ENCODE data around the gene BBS9. TPM values are rescaled to one million over a fixed set of nuclear protein-coding genes. Genes with fewer than 3 reads are reported as not detected.

Gene BBS9
- total and polyA plus RNA-seq, 8 donors: 2.6 to 10.8 (median 6.0) TPM

DNA sequence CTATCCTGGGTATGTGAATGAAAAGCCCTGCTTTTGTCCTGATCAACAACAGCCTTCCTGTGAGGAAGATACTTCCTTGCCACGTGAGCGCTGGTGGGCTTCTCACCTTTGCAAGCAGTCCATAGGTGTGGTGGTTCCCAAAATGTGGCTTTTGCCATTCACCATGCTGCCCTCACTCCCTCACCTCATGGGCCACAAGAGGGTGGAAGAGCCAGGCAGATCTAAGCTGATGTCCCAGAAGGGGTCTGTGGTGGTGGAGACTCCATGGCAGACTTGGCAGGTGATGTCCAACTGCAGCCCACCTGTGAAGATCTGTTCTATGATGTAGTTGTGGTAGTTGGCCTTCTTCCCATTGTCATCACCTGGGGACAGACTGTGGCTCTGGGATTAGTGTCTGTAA lies 147.4 kb downstream of the BBS9 start:
- TF ChIP-seq, protein P1, sequence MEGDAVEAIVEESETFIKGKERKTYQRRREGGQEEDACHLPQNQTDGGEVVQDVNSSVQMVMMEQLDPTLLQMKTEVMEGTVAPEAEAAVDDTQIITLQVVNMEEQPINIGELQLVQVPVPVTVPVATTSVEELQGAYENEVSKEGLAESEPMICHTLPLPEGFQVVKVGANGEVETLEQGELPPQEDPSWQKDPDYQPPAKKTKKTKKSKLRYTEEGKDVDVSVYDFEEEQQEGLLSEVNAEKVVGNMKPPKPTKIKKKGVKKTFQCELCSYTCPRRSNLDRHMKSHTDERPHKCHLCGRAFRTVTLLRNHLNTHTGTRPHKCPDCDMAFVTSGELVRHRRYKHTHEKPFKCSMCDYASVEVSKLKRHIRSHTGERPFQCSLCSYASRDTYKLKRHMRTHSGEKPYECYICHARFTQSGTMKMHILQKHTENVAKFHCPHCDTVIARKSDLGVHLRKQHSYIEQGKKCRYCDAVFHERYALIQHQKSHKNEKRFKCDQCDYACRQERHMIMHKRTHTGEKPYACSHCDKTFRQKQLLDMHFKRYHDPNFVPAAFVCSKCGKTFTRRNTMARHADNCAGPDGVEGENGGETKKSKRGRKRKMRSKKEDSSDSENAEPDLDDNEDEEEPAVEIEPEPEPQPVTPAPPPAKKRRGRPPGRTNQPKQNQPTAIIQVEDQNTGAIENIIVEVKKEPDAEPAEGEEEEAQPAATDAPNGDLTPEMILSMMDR (IDR thresholded peaks at IDR 0.05): no peak
- no peaks in the 10 kb centered on the region for H3K4me1 ChIP-seq
- intact Hi-C loops (cut with DNase I): no loop called here
- no peaks in the 10 kb centered on the region for H3K27me3 ChIP-seq
- H3K36me3 ChIP-seq: peaks cover 0 to 4% (median 0%) of the 10 kb centered on the region in 3 donors
- ATAC-seq: no peak
- no peak overlapping the region for H3K4me3 ChIP-seq
- FAIRE-seq: no peak
- 94 to 96% methylated on average over 2 of the region's 2 CpGs for WGBS, 2 donors
- no peak for DNase-seq
- no peak overlapping the region for H3K27ac ChIP-seq
- no peaks in the 10 kb centered on the region for H3K9me3 ChIP-seq

DNA sequence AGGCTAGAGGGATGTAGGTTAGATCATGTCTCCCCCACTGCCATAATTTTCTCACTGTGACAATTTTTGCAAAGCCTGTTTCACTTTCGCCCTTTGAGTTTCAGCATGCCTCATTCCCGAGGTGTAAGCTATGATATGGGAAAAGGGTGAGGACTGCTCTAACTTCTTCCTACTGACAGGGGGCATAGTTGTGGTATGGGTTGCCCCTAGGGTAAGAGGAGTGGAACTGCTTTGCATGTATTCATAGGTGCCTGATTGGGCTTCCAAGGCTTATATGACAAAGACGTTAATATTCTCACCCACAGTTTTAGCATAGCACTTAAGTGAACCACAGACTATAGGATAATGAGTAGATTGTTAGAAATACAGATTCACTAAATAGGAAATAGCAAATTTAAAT lies 148.7 kb downstream of the BBS9 start:
- no peak for FAIRE-seq
- Histone ChIP-seq H3K27ac (no peak overlapping the region), H3K4me3 (no peak overlapping the region), H3K36me3 (peaks cover 0 to 4% (median 0%) of the 10 kb centered on the region in 3 donors), H3K4me1 (no peaks in the 10 kb centered on the region), H3K9me3 (no peaks in the 10 kb centered on the region), H3K27me3 (no peaks in the 10 kb centered on the region)
- WGBS, 2 donors: 88 to 92% methylated on average over 3 of the region's 3 CpGs
- DNase-seq: no peak
- TF ChIP-seq, protein P1 (IDR thresholded peaks at IDR 0.05): no peak
- no peak for ATAC-seq
- intact Hi-C loops (cut with DNase I): no loop called here

DNA sequence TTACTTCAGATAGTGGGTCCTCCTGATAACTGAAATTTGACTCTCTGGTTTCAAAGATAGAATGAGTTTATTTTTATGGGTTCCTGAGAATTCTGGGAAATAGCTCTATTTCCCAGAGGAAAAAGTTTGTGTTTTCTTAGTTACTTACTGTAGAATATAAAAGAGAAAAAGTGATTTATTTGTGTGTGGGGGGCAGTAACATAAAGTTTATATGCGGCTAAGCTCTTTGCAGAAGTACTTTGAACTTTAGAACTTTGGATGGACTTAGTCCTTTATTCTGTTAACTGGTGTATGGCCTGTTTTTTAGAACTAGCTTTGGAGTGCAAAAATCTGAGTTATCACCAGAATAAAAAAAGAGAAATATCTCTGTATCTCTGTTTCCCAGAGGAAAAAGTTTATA lies 157.1 kb downstream of the BBS9 start:
- FAIRE-seq (no peak), DNase-seq (no peak), ATAC-seq (no peak)
- intact Hi-C loops (cut with DNase I): no loop called here
- Histone ChIP-seq H3K36me3 (no peaks in the 10 kb centered on the region), H3K4me1 (no peaks in the 10 kb centered on the region), H3K4me3 (no peak overlapping the region), H3K27ac (no peak overlapping the region), H3K27me3 (no peaks in the 10 kb centered on the region), H3K9me3 (no peaks in the 10 kb centered on the region)
- TF ChIP-seq, protein P1 (IDR thresholded peaks at IDR 0.05): no peak
- WGBS, 2 donors: 90 to 91% methylated on average over 1 of the region's 1 CpG

DNA sequence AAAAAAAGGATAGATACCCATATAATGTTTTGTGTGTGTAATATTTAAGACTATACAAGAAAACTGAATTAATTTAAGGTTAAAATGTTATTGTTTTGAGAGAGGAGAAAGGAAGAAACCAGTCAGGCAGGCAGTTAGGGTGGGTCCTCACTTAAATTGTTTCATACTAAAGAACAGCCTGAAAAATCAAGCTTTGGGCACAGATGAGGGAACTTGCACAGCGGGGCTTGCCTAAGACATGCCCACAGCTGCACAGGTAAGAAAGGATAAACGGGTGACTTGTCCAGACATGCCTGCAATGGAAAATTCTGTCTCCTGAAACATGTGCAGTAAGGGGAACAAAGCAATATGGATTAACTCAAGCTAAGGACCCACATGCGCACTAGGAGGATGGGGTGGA lies 158.4 kb downstream of the BBS9 start:
- H3K4me1 ChIP-seq: no peaks in the 10 kb centered on the region
- H3K36me3 ChIP-seq: no peaks in the 10 kb centered on the region
- no peak overlapping the region for H3K4me3 ChIP-seq
- TF ChIP-seq, protein P1 (IDR thresholded peaks at IDR 0.05): no peak
- WGBS, 2 donors: 86 to 100% methylated on average over 3 of the region's 3 CpGs
- no peak for DNase-seq
- H3K9me3 ChIP-seq: no peaks in the 10 kb centered on the region
- H3K27ac ChIP-seq: no peak overlapping the region
- FAIRE-seq: no peak
- intact Hi-C loops (cut with DNase I): no loop called here
- ATAC-seq: no peak
- no peaks in the 10 kb centered on the region for H3K27me3 ChIP-seq

DNA sequence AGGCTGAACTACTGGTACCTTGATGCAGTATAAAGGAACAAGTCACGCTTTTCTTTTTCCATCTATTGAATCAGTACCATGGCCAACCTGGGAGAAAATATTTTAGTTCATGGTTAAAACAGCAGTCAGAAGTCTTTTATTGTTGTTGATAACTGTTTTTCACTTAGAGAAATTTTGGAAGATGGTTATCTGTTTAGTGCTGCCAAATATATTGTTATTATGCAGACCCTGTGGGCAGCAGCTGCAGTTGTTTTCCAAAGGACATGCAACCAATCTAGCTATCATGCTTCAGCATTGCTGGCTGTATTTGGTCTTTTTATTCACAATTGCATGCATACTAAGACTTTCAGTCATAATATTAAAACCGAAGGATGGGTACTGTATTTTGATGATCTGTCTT lies 169.5 kb downstream of the BBS9 start:
- no peak for DNase-seq
- Histone ChIP-seq H3K36me3 (no peaks in the 10 kb centered on the region), H3K9me3 (peaks cover 0 to 4% (median 0%) of the 10 kb centered on the region in 4 donors), H3K27me3 (no peaks in the 10 kb centered on the region), H3K4me1 (no peaks in the 10 kb centered on the region), H3K4me3 (no peak overlapping the region), H3K27ac (no peak overlapping the region)
- intact Hi-C loops (cut with DNase I): no loop called here
- TF ChIP-seq, protein P1 (IDR thresholded peaks at IDR 0.05): no peak
- ATAC-seq: no peak
- 92 to 94% methylated on average over 2 of the region's 2 CpGs for WGBS, 2 donors
- no peak for FAIRE-seq

All from pancreas (tissue), 10 donors.